ENCODE results near the gene ACBD4.
A peak's percentile ranks its signal among the peaks of the same experiment; 100 is the strongest.

Gene ACBD4

GRCh38 chr17:45155029-45155428 lies 19.5 kb downstream of the ACBD4 start:
- no peak overlapping the region for H3K4me3 ChIP-seq (ENCODE audit: control insufficient read depth, low read depth, low read length)
- no peak for DNase-seq (ENCODE audit: low read depth)

GRCh38 chr17:45155483-45155882 lies 20.0 kb downstream of the ACBD4 start:
- DNase-seq (ENCODE audit: low read depth): no peak
- H3K4me3 ChIP-seq (ENCODE audit: control insufficient read depth, low read depth, low read length): no peak overlapping the region
- no peak for TF ChIP-seq CTCF (conservative IDR thresholded peaks at IDR 0.05; ENCODE audit: control insufficient read depth, insufficient read depth, low read depth, low read length)

More at GRCh38 chr17:45155029-45155428, 19.5 kb downstream of the ACBD4 start:
- no peak for TF ChIP-seq CTCF (conservative IDR thresholded peaks at IDR 0.05; ENCODE audit: control insufficient read depth, insufficient read depth, low read depth, low read length)

GRCh38 chr17:45156242-45156641 lies 20.8 kb downstream of the ACBD4 start:
- no peak overlapping the region for H3K4me3 ChIP-seq (ENCODE audit: control insufficient read depth, low read depth, low read length)
- no peak for DNase-seq (ENCODE audit: low read depth)
- TF ChIP-seq CTCF (conservative IDR thresholded peaks at IDR 0.05; ENCODE audit: control insufficient read depth, insufficient read depth, low read depth, low read length): no peak

- DNase-seq (ENCODE audit: low read depth): peak; percentile 59
- peak overlapping the region; percentile 97 for H3K4me3 ChIP-seq (ENCODE audit: control insufficient read depth, low read depth, low read length)
- no peak for TF ChIP-seq CTCF (conservative IDR thresholded peaks at IDR 0.05; ENCODE audit: control insufficient read depth, insufficient read depth, low read depth, low read length)
Observed at GRCh38 chr17:45160447-45161287, 25.2 kb downstream of the ACBD4 start.

- DNase-seq (ENCODE audit: low read depth): peak; percentile 100
- TF ChIP-seq CTCF (conservative IDR thresholded peaks at IDR 0.05; ENCODE audit: control insufficient read depth, insufficient read depth, low read depth, low read length): no peak
- H3K4me3 ChIP-seq (ENCODE audit: control insufficient read depth, low read depth, low read length): peak within 1 kb of the TSS; percentile 97
Observed at GRCh38 chr17:45161288-45162024, 26.0 kb downstream of the ACBD4 start, which contains the start of gene HEXIM2. Gene HEXIM2, plus strand, starts transcription at chr17:45161875. Its CDS starts 919 bp downstream, at chr17:45162794.

- no peak for TF ChIP-seq CTCF (conservative IDR thresholded peaks at IDR 0.05; ENCODE audit: control insufficient read depth, insufficient read depth, low read depth, low read length)
- no peak for DNase-seq (ENCODE audit: low read depth)
- H3K4me3 ChIP-seq (ENCODE audit: control insufficient read depth, low read depth, low read length): peak overlapping the region; percentile 43
Observed at GRCh38 chr17:45162025-45162687, 26.7 kb downstream of the ACBD4 start.
